ENCODE measurements around the gene MTNR1A.

- no peak for TF ChIP-seq REST (IDR thresholded peaks at IDR 0.05; ENCODE audit: low read depth)
- TF ChIP-seq CTCF (IDR thresholded peaks at IDR 0.05 in 2 of 3, conservative IDR thresholded peaks at IDR 0.05 in 1 of 3; ENCODE audit: borderline replicate concordance in 1 of 3, insufficient read depth in 1 of 3, low read depth in 2 of 3, low read length in 2 of 3), result peak; percentile 52 to 81 (median 74)
- no peak for TF ChIP-seq EZH2phosphoT487 (IDR thresholded peaks at IDR 0.05; ENCODE audit: borderline replicate concordance)
- TF ChIP-seq SRF (IDR thresholded peaks at IDR 0.05; ENCODE audit: low read depth), result no peak
- TF ChIP-seq EZH2 (IDR thresholded peaks at IDR 0.05), result no peak
- TF ChIP-seq POLR2AphosphoS5 (IDR thresholded peaks at IDR 0.05; ENCODE audit: low read depth, low read length), result no peak
- TF ChIP-seq POLR2A (IDR thresholded peaks at IDR 0.05; ENCODE audit: borderline replicate concordance, extremely low read depth, insufficient read depth, insufficient read length), result no peak
- no peak for TF ChIP-seq MAX (IDR thresholded peaks at IDR 0.05)
- no peak for TF ChIP-seq ELF1 (IDR thresholded peaks at IDR 0.05; ENCODE audit: borderline replicate concordance, low read depth)
- TF ChIP-seq ZNF274 (IDR thresholded peaks at IDR 0.05; ENCODE audit: low read depth, low read length), result no peak
- TF ChIP-seq RAD21 (IDR thresholded peaks at IDR 0.05; ENCODE audit: low read depth), result peak; percentile 57
- no peak for TF ChIP-seq CBX3 (IDR thresholded peaks at IDR 0.05; ENCODE audit: low read depth)
- no peak for TF ChIP-seq YY1 (IDR thresholded peaks at IDR 0.05; ENCODE audit: extremely low read depth, insufficient replicate concordance, low read depth, low read length)
- TF ChIP-seq CEBPB (IDR thresholded peaks at IDR 0.05; ENCODE audit: low read depth), result no peak
Measured at GRCh38 chr4:186587416-186588018, 32.1 kb upstream of the MTNR1A start.

Measured in HCT116 (cell line).